Thyroid gland (tissue), 4 donors: ENCODE data around the gene ITPRID2.

Experiments used
- CTCF ChIP-seq, 6 experiments: fragments of 200-600 bp in 3 of 6; fragments of 450-650 bp in 3 of 6; sonication (generic) in 3 of 6; IDR thresholded peaks; one replicate each; pipeline ENCODE4 v1.5.1; 2016 to 2019; ENCODE audit warnings: antibody characterized with exemption in 6 of 6, mild to moderate bottlenecking in 2 of 6, inconsistent platforms in 1 of 6, moderate library complexity in 1 of 6
- POLR2A ChIP-seq, 2 donors: fragments of 450-650 bp; IDR thresholded peaks; one replicate each; pipeline ENCODE4 v1.6.1; 2017; ENCODE audit warnings: antibody characterized with exemption in 2 of 2, mild to moderate bottlenecking in 2 of 2, moderate library complexity in 1 of 2

- TF ChIP-seq CTCF (IDR thresholded peaks at IDR 0.05) (no peak), POLR2A (IDR thresholded peaks at IDR 0.05) (no peak)
Measured at GRCh38 chr2:181886192-181886591, 5.3 kb upstream of the ITPRID2 start.
